ENCODE results near the gene CA4.

The CA4 gene

DNA sequence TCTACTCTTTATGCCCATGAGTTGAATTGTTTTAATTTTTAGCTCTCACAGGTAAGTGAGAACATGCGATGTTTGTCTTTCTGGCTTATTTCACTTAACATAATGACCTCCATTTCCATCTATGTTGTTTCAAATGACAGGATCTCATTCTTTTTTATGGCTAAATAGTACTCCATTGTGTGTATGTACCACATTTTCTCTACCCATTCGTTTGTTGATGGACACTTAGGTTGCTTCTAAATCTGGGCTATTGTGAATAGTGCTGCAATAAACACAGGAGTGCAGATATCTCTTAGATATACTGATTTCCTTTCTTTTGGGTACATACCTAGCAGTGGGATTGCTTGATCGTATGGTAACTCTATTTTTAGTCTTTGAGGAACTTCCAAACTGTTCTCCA lies 19.3 kb upstream of the CA4 start:
- no peak for DNase-seq (ENCODE audit: low read depth, low spot score)

- no peak for DNase-seq (ENCODE audit: low read depth, low spot score)
Measured at GRCh38 chr17:60134396-60135150, 15.2 kb upstream of the CA4 start.

DNA sequence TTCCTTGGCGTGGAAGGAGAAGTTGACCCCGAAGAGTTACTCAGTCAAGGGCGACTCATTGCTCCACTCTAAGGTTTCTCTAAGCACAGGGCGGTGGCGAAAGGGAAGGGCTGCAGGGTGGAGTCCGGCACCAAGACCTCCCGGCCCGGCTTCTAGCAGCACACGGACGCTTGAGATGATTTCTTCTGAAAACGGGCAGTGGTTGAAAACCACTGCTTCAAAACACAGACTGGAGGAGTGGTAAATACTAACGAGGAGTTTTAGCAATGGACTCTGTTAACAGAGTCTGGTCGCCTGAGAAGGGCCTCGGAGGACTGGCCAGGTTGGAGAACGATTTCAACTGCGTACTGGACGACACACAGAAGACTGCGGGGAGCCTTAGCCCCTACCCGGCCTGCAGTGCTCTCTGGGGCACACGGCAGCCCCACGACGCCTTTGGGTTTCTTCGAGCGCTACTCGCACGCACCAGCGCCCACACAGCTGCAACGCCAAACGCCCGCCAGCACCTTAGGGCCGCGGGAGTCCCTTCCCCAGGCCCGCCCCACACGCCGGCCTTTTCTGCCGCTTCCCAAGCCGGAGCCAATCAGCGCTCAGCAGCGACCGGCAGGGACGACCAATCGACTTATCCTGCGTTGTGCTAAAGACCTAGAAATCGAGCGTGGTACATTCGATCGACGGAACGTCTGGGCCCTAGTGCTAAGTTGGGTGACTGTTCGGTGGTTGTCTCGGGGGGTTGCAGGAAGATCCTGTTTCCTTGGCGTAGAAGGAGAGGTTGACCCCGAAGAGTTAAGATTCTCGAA lies 14.4 kb upstream of the CA4 start:
- DNase-seq (ENCODE audit: low read depth, low spot score): peak; percentile 63

GRCh38 chr17:60135951-60136666 lies 13.7 kb upstream of the CA4 start:
- no peak for DNase-seq (ENCODE audit: low read depth, low spot score)

DNA sequence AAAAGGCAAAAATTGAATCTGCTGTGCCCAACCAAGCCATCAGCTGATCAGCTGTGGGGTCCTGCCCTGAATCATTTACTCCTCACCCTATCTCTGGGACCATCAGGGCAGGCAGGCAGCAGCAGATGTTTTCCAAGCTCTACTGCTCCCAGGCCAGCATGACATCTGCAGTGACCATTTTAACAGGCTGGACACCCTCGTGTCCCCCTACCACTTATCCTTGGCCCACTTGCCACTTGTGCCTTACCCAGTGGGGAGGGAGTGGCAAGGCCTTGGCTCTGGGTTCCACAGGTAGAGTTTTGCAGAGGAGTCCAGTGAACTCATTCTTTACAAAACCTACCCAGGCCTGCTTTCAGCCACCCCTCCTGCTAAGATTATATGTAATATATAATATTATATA lies 12.0 kb upstream of the CA4 start:
- no peak for DNase-seq (ENCODE audit: low read depth, low spot score)

GRCh38 chr17:60138769-60139437 lies 10.9 kb upstream of the CA4 start:
- DNase-seq (ENCODE audit: low read depth, low spot score): no peak

GRCh38 chr17:60139438-60140285 lies 10.1 kb upstream of the CA4 start:
- peak; percentile 23 for DNase-seq (ENCODE audit: low read depth, low spot score)

DNA sequence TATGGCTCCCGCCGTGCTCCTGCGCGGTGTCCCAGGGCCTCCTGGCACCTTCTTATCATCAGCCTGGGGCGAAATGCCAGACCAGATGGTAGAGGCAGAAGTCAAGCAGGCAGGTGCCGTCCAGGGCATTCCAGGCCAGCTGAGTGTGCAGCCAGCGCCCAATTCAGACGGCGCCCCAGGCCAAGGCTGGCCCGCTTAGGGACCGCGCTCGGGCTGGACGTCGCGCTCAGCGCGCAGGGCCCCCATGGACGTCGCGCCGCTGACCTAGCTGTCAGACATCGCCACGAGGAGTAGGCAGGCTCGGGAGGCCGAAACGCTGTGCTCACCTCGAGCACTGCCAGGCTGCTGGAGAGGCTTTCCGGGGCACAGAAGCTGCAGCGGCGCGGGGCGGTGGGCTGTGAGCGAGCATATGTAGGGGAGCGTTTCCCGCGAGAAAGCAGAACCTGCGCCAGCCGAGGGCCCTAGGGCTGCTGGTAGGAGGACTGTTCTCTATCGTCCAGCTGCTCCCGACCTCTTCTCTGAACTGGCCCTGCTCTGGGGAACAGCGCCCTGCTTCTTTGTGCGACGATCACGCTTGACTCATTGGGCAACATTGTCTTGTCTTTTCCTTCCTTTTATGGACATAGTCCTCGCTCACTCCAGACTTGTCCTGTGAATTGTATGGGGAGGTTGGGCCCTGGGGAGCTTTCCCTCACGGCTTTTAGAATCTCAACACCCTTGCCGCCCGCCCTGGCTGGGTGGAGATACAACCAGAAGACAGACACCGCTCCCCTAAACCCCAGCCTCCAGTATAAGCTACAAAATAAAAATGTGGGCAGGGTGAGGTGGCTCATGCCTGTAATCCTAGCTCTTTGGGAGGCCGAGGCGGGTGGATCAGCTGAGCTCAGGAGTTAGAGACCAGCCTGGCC lies 8.4 kb upstream of the CA4 start:
- no peak for DNase-seq (ENCODE audit: low read depth, low spot score)

GRCh38 chr17:60142872-60143499 lies 6.8 kb upstream of the CA4 start:
- peak; percentile 51 for DNase-seq (ENCODE audit: low read depth, low spot score)

DNA sequence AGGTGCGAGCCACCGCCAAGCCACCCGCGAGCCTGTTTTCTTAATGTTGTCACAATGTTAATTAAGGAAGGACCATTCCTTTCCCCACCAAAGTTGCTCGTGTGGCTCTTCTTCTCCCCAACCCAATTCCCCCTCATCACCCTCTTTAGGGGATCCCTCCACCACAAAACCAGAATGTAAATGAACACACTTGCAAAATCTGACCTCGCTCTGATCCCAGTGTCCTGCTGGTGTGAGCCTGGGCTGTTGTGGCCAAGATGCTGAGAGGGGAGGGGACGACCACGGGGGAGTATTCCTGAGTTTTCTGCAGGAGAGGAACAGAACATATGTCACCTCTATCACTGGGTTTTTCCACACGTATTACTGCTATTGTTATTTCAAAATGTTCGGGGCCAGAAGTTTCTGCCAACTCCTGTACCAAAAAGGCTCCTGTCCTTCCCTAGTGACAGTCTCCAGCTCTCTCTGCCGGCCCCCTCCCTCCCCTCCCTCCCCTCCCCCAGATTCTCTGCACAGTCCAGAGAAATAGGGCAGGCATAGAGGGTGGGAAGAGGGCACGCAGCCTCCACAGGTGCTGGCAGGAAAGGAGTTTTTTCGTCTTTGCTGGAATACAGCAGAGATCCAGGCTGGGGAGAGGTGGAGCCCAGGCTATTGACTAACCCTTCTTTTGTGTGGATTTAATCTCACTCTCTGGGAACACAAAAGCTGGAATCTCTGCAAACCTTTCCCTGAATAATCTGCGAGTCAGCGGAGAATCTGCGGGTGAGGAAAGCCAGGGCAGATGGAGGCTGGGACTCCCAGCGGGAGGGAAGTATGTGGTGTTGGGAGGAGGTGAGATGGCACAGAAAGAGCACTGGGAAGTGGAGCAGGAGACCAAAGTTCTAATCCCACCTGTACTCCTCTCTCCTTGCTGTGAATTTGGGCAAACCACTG lies 4.5 kb upstream of the CA4 start:
- DNase-seq (ENCODE audit: low read depth, low spot score): no peak

- no peak for DNase-seq (ENCODE audit: low read depth, low spot score)
Measured at GRCh38 chr17:60146206-60146605, 3.6 kb upstream of the CA4 start.

- DNase-seq (ENCODE audit: low read depth, low spot score): no peak
Measured at GRCh38 chr17:60147553-60148223, 2.1 kb upstream of the CA4 start.

- DNase-seq (ENCODE audit: low read depth, low spot score): no peak
Measured at GRCh38 chr17:60148373-60148772, 1.4 kb upstream of the CA4 start.

GRCh38 chr17:60151355-60151754 lies 1.6 kb downstream of the CA4 start:
- no peak for DNase-seq (ENCODE audit: low read depth, low spot score)

- DNase-seq (ENCODE audit: low read depth, low spot score): no peak
Measured at GRCh38 chr17:60153606-60154390, 4.0 kb downstream of the CA4 start.

DNA sequence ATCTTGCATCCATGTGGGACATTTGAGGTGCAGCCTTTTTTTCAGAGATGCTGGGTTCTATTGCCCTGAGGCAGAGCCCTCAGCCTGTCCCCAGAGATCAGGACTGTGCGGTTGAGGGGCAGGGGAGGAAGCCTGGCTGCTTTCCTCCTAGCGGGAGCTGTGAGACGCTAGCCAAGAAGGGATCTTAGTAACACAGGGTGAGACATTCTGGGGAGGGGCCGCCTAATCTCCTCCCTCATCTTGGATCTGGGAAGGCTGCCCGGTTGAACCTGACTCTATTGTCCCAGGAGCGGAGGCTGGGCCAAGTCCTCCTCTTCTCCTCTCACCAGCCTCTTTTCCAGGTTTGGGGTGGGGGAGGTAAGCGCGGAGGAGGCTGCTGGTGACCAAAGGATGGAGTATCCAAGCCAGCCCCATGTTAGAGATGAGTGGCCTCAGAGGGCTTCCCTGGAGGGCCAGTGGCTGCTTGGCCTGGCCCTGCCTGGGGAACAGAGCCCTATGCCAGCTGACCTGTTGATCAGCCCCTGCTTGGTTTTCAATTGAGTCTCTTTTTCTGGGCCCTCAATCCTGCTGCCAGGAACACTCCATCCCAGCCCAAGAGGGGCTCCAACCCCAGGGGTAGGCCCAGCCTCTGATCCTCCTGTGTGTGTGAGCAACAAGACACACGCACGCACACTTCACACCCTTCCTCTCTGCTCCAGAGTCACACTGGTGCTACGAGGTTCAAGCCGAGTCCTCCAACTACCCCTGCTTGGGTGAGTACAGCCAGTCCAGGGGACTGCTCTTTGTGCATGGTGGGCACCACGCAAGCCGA lies 5.0 kb downstream of the CA4 start:
- no peak for DNase-seq (ENCODE audit: low read depth, low spot score)

Data from activated naive CD8-positive, alpha-beta T cell treated with anti-CD3 and anti-CD28 coated beads, Interleukin-2, amount 50 U/mL, for 16 hours (primary cell).